ENCODE measurements around the gene FCRL6.

DNA sequence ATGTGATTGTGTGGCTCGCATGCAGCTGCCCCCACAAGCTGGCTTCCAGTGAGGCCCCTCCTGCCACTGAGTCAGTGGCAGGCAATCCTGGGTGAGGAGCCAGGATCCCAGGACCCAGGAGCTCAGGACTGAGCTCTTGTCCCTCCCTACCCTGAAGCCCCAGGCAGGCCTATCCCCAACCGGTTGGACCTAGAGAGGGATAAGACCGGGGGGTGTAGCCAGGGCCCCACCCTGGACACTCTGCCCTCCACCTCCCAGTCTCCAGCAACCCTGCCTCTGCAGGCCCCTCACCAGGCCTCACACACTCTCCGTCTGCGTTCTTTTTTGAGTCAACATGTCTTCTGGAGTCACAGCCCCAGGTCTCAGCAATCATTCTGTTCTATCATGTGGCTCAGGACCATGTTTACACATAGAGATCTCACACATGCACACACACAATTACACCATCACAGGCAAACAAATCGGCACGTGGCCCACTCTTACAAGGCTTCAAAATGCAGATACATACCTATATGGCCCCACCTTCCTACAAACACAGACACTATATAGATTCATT lies 57.7 kb downstream of the FCRL6 start:
- TF ChIP-seq YY1 (IDR thresholded peaks at IDR 0.05; ENCODE audit: low read depth): no peak
- TF ChIP-seq EP300 (IDR thresholded peaks at IDR 0.05; ENCODE audit: borderline replicate concordance): no peak
- TF ChIP-seq, protein P1, sequence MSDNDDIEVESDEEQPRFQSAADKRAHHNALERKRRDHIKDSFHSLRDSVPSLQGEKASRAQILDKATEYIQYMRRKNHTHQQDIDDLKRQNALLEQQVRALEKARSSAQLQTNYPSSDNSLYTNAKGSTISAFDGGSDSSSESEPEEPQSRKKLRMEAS (IDR thresholded peaks at IDR 0.05): no peak
- no peak for TF ChIP-seq EGR1 (IDR thresholded peaks at IDR 0.05)
- TF ChIP-seq REST (IDR thresholded peaks at IDR 0.05; ENCODE audit: low read depth): no peak
- no peak for TF ChIP-seq ZBTB7A (IDR thresholded peaks at IDR 0.05; ENCODE audit: low read depth)
- no peak for TF ChIP-seq TAF1 (IDR thresholded peaks at IDR 0.05; ENCODE audit: low read depth)
- TF ChIP-seq NFIC (IDR thresholded peaks at IDR 0.05): no peak
- TF ChIP-seq CEBPB (IDR thresholded peaks at IDR 0.05): no peak
- TF ChIP-seq FOXM1 (IDR thresholded peaks at IDR 0.05; ENCODE audit: borderline replicate concordance, low read depth): no peak
- TF ChIP-seq TEAD4 (IDR thresholded peaks at IDR 0.05): no peak
